Endothelial cell of umbilical vein (primary cell): ENCODE data around the gene LEP.

ENCODE experiments used
- CTCF ChIP-seq, 2 donors: IDR thresholded peaks; 1 replicate in 1 of 2; 2 replicates in 1 of 2; pipeline ENCODE4 v1.5.1; 2011; ENCODE audit warnings: low read length in 2 of 2, mild to moderate bottlenecking in 2 of 2, moderate library complexity in 2 of 2, control low read depth in 1 of 2, inconsistent platforms in 1 of 2, low read depth in 1 of 2; ENCODE audit not compliant: insufficient read depth in 1 of 2; ENCODE audit errors: extremely low read depth in 1 of 2
- JUN ChIP-seq: IDR thresholded peaks from 2 replicates; pipeline ENCODE4 v1.6.1; 2011; ENCODE audit warnings: borderline replicate concordance, low read depth; ENCODE audit not compliant: insufficient read length, insufficient read depth
- MAX ChIP-seq: IDR thresholded peaks from 2 replicates; pipeline ENCODE4 v1.6.1; 2011; ENCODE audit not compliant: insufficient read depth, insufficient read length
- POLR2A ChIP-seq: IDR thresholded peaks from 2 replicates; pipeline ENCODE4 v1.6.1; 2012; ENCODE audit warnings: low read depth, mild to moderate bottlenecking, control low read depth, low read length

- TF ChIP-seq CTCF (IDR thresholded peaks at IDR 0.05; ENCODE audit: extremely low read depth in 1 of 2, insufficient read depth in 1 of 2, low read depth in 1 of 2, low read length in 2 of 2) (no peak), POLR2A (no peak), MAX (no peak), JUN (no peak)
Observed at GRCh38 chr7:128214463-128214862, 26.6 kb upstream of the LEP start.
